UCSD-AML1 (cell line): Measurements from ENCODE around the gene SNRPD2.
"Not testable (repeated sequence)": the region's sequence is repeated elsewhere in the genome, so short reads cannot be mapped to it uniquely, and the experiment has no call there.

ENCODE experiments used
- DNase-seq: peaks from one replicate; lab custom pipeline; 2025; ENCODE audit not compliant: unreplicated experiment; lab: John Stamatoyannopoulos, UW

Gene SNRPD2

GRCh38 chr19:45705115-45705514 is 13.4 kb upstream of the SNRPD2 start:
- no peak for DNase-seq

GRCh38 chr19:45701676-45702075 is 9.9 kb upstream of the SNRPD2 start:
- peak; percentile 31 for DNase-seq

DNA sequence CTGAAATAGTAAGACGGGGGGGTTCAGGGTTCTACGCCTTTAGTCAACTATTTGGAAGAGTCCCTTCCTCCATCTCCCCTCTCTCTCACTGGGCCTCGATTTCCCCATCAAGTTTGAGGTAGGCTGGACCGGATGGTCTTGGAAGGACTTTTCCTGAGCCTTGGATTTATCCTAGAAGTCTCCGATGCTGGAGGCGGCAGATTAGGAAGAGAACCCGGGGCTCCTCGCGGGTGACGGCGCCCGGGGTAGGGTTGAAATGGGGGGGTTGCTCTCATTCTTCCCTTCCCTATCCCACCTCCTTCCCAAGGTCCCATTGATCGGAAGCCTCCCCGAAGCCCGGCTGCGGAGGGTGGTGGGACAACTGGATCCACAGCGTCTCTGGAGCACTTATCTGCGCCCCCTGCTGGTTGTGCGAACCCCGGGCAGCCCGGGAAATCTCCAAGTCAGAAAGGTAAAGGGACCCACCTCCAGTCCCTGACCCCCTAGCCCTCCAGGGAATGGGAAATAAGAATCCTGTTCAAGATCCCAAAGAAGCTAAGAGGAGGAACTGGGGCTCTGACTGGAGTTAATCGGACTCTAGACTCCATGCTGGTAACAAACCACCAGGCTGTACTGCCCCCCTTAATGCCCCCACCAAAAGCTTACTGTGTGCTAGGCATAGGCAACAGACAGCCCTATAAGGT is 1.5 kb upstream of the SNRPD2 start:
- peak; percentile 71 for DNase-seq

DNA sequence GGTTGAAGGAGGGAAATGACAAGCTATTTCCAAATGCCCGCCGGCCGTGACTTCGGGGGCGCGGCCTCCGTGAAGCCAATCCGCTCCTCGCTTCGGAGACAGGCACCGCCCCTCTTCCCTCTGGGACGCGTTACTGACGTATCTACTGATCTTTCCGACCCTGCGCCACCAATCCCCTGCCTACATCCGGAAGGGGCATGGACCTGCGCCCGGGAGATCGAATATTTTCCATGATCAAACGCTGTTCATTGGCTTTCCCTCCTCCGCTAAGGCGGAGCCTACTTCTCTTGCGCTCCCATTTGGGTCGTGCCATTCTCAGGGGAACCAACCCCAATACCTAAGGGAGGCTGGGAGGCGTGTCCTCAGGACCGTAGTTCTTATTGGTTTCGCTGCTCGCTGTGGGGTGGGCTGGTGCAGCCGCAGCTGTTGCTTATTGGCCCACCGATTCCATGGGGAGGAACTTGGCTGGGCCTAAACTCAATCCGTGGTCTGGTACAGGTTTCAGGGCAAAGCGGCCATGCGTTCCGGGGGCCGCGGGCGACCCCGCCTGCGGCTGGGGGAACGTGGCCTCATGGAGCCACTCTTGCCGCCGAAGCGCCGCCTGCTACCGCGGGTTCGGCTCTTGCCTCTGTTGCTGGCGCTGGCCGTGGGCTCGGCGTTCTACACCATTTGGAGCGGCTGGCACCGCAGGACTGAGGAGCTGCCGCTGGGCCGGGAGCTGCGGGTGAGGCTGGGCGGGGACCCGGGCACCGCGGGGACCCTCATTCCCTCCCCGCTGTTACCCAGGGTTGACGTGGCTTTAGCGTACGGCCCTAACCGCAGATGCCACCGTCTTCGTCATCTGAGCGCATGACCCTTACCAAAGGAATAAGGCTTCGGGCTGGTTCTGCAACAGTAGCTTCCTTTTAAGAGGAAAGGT is 693 bp upstream of the SNRPD2 start, which contains the start of gene QPCTL:
TSS of gene QPCTL (plus strand) at position 480 of the 919 bp plus-strand sequence. CDS start at position 518, 38 bp downstream.
- peak; percentile 100 for DNase-seq

- no peak for DNase-seq
Measured at GRCh38 chr19:45687599-45687998, 4.2 kb downstream of the SNRPD2 start.

GRCh38 chr19:45685045-45685444 is 6.7 kb downstream of the SNRPD2 start:
- DNase-seq, result not testable (repeated sequence)

DNA sequence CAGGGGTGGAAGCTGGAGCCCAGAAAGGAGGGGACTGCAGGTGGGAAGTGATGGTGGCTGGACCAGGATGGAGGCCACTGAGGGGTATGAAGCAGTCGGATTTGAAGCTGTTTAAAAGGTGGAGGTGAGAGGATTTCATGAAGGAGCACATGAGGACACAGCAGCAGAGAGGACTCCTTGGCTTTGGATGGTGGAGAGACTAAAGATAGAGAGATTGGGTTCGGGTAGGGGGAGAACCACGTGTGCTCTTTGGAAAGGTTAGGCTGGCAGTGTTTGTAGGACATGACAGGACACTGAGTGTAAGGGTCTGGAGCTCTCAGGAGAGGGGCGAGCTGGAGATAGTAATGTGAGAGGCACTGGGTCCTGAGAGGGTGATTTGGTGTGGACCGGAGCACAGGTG is 8.8 kb downstream of the SNRPD2 start:
- DNase-seq, result no peak

DNA sequence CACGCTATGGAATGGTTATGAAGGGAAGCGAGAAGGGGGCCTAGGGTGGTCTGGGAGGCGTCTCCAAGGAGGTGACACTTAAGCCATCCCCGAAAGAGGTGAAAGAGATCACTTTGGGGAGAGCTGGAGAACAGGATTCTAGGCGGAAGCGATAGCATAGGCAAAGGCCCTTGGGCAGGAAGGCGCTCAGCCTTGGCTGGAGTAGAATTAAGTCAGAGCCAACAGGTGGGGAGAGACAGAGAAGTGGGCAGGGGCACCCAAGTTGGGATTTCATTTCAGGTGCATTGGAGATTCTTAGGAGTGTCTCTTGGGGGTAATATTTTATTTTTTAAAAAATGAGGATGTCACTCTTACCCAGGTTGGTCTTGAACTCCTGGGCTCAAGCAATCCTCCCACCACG is 9.6 kb downstream of the SNRPD2 start:
- no peak for DNase-seq

DNA sequence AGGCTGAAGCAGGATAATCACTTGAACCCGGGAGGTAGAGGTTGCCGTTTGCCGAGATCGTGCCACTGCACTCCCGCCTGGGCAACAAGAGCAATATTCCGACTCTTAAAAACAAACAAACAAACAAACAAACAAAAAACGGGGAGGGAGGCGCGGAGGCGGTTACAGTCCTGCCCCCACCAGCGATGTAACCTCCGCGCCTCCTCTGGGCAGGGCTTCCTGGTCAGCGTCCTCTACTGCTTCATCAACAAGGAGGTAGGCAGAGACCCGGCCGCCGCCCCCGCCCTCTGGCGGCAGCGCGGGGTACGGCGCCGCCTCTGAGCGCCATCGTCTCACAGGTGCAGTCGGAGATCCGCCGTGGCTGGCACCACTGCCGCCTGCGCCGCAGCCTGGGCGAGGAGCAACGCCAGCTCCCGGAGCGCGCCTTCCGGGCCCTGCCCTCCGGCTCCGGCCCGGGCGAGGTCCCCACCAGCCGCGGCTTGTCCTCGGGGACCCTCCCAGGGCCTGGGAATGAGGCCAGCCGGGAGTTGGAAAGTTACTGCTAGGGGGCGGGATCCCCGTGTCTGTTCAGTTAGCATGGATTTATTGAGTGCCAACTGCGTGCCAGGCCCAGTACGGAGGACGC is 10.2 kb downstream of the SNRPD2 start:
- peak; percentile 85 for DNase-seq

- DNase-seq, result peak; percentile 47
Measured at GRCh38 chr19:45677351-45678230, 14.2 kb downstream of the SNRPD2 start.

DNA sequence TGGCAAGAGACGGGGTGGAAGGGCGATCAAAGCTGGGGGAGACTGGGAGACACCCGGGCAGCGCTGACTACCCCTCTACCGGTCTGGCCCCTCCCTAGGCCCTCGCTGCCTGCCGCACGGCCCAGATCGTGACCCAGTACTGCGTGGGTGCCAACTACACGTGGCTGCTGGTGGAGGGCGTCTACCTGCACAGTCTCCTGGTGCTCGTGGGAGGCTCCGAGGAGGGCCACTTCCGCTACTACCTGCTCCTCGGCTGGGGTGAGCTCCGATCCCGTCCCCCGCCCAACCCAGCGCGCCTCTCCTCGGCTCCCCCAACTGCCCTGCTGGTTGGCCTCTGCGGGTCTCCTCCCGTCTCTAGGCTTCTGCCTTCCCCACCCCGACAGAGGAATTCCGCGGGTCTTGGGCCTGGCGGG is 14.9 kb downstream of the SNRPD2 start:
- no peak for DNase-seq

DNA sequence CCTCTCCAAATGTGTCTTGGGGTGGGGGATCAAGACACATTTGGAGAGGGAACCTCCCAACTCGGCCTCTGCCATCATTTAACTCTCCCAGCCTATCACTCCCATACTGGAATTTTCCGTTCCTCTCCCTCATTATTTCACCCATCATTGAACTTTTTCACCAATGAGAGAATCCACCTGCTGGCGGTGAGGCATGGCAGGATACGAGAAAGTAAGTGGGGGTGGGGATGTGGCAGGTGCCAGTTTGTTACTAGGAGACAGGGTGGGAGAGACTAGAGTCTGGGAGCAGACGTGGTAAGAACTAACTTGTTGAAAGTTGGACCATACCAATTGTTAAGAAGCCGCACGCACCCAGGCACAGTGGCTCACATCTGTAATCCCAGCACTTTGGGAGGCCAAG is 16.8 kb downstream of the SNRPD2 start:
- DNase-seq, result no peak

DNA sequence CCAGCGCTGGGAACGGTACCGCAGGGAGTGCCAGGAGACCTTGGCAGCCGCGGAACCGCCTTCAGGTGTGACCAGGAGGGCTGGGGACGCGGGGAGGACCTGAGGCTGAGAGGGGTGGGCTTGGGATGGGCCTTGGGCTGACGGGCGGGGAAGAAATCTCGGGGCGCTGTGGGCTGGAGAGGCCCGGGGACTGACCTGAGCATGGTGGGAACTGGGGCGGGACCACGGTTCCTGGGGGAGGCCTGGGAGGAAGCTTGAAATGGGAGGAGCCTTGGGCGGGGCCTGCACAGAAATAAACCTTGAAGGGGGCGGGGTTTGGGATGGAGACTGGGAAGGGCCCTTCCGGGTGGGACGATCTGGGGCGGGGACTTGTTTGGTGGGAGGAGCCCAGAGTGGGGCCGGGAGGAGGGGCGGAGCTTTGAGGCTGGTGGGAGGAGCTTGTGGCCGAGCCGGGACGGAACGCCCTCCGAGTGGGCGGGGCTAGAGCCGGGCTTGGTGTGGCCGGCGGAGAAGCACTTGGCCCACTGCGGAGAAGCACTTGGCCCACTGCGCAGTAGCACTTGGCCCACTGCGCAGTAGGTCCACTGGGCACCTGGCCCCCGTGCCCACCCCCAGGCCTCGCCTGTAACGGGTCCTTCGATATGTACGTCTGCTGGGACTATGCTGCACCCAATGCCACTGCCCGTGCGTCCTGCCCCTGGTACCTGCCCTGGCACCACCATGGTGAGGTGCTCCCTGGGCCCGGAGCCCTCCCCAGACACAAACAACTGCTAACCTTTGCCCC is 20.9 kb downstream of the SNRPD2 start:
- DNase-seq, result peak; percentile 31

GRCh38 chr19:45668342-45668871 is 23.3 kb downstream of the SNRPD2 start:
- no peak for DNase-seq

- DNase-seq, result peak; percentile 27
Measured at GRCh38 chr19:45667620-45668341, 24.0 kb downstream of the SNRPD2 start, which contains the start of gene GIPR. Gene GIPR, plus strand, starts transcription at chr19:45668221. Its CDS starts 1,300 bp downstream, at chr19:45669521.

DNA sequence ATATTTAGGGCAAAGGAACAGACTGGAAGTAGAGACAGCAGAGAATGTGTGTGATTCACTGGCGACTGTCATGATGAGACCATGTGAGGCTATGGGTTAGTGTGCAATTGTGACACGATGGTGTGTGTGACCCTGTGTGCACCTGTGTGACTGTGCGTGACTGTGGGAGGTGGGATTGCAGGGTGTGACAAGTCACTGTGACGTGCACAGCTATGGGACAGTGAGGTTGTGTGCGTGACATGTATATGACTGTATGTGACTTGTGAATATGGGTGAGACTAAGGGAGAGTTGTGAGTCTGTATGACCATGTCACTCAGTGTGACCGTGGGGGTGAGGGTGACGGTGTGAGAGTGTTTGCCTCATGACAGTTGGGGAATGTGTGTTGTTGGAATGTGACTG is 27.2 kb downstream of the SNRPD2 start:
- no peak for DNase-seq

- DNase-seq, result peak; percentile 28
Measured at GRCh38 chr19:45663800-45664199, 28.0 kb downstream of the SNRPD2 start.

- no peak for DNase-seq
Measured at GRCh38 chr19:45660636-45661035, 31.1 kb downstream of the SNRPD2 start.
